Right atrium auricular region (tissue), 2 donors: ENCODE data around the gene TOMM40L. TPM values are rescaled to one million over a fixed set of nuclear protein-coding genes. Genes with fewer than 3 reads are reported as not detected.

Experiments
- DNase-seq: peaks from one replicate; pipeline ENCODE4 v3.0.0-alpha.2; 2019; ENCODE audit warnings: low spot score
- H3K27ac ChIP-seq, 2 donors: fragments of 200-600 bp; sonication (generic); 1 replicate in 1 of 2; 2 replicates in 1 of 2; pipeline ENCODE4 v1.5.1; 2016 to 2019
- H3K27me3 ChIP-seq, 2 donors: fragments of 200-600 bp; sonication (generic); one replicate each; pipeline versions ENCODE4 v1.5.1 to v1.6.0; 2017 to 2019
- H3K36me3 ChIP-seq: fragments of 200-600 bp; sonication (generic); one replicate; pipeline ENCODE4 v1.5.1; 2016
- H3K4me1 ChIP-seq, 2 donors: fragments of 200-600 bp; sonication (generic); one replicate each; pipeline versions ENCODE4 v1.5.1 to v1.6.0; 2017 to 2019
- H3K4me3 ChIP-seq, 2 donors: fragments of 200-600 bp; sonication (generic); 1 replicate in 1 of 2; 2 replicates in 1 of 2; pipeline ENCODE4 v1.5.1; 2017 to 2019; ENCODE audit warnings: mild to moderate bottlenecking in 1 of 2, moderate library complexity in 1 of 2
- H3K9me3 ChIP-seq, 2 donors: fragments of 200-600 bp; sonication (generic); one replicate each; pipeline ENCODE4 v1.5.1; 2019
- CTCF ChIP-seq, 2 donors: fragments of 200-600 bp; sonication (generic); IDR thresholded peaks; one replicate each; pipeline ENCODE4 v1.5.1; 2019; ENCODE audit warnings: antibody characterized with exemption in 2 of 2
- total RNA-seq, 2 donors: library from RNA; depleted of rRNA; stranded (reverse); fragments of >200 nt; gene quantifications; one replicate each; pipeline ENCODE4 v1.1.0, GENCODE V29; 2016

The TOMM40L gene
- total RNA-seq, 2 donors from 2014 or later, result 23.9 to 35.3 TPM

GRCh38 chr1:161189036-161189435, 36.8 kb upstream of the TOMM40L start:
- no peak for DNase-seq
- no peak for TF ChIP-seq CTCF (IDR thresholded peaks at IDR 0.05)
- peaks cover 0 to 43% of the 10 kb centered on the region in 2 donors for H3K4me1 ChIP-seq
- no peak overlapping the region for H3K4me3 ChIP-seq
- peaks cover 23% of the 10 kb centered on the region for H3K36me3 ChIP-seq
- H3K27ac ChIP-seq, result no peak overlapping the region
- no peaks in the 10 kb centered on the region for H3K27me3 ChIP-seq
- no peaks in the 10 kb centered on the region for H3K9me3 ChIP-seq

GRCh38 chr1:161190962-161191521, 34.8 kb upstream of the TOMM40L start:
- Histone ChIP-seq H3K4me3 (no peak overlapping the region), H3K27ac (no peak overlapping the region), H3K27me3 (no peaks in the 10 kb centered on the region), H3K36me3 (peaks cover 39% of the 10 kb centered on the region), H3K4me1 (peaks cover 0 to 34% of the 10 kb centered on the region in 2 donors), H3K9me3 (no peaks in the 10 kb centered on the region)
- no peak for DNase-seq
- TF ChIP-seq CTCF (IDR thresholded peaks at IDR 0.05), result no peak

- no peaks in the 10 kb centered on the region for H3K9me3 ChIP-seq
- H3K36me3 ChIP-seq, result peaks cover 45% of the 10 kb centered on the region
- no peak for DNase-seq
- no peak overlapping the region for H3K4me3 ChIP-seq
- no peak overlapping the region for H3K27ac ChIP-seq
- H3K27me3 ChIP-seq, result no peaks in the 10 kb centered on the region
- peaks cover 0 to 36% of the 10 kb centered on the region in 2 donors for H3K4me1 ChIP-seq
- no peak for TF ChIP-seq CTCF (IDR thresholded peaks at IDR 0.05)
These were observed 33.9 kb upstream of the TOMM40L start for GRCh38 chr1:161191971-161192370.

GRCh38 chr1:161192476-161193465, 33.1 kb upstream of the TOMM40L start:
- Histone ChIP-seq H3K36me3 (peaks cover 45% of the 10 kb centered on the region), H3K4me1 (peaks cover 0 to 44% of the 10 kb centered on the region in 2 donors), H3K27me3 (no peaks in the 10 kb centered on the region), H3K4me3 (no peak overlapping the region), H3K9me3 (no peaks in the 10 kb centered on the region), H3K27ac (peak overlapping the region; percentile 29 to 33)
- no peak for DNase-seq
- peak; percentile 78 to 91 for TF ChIP-seq CTCF (IDR thresholded peaks at IDR 0.05)

GRCh38 chr1:161193561-161194235, 32.2 kb upstream of the TOMM40L start:
- no peak for TF ChIP-seq CTCF (IDR thresholded peaks at IDR 0.05)
- H3K36me3 ChIP-seq, result peaks cover 45% of the 10 kb centered on the region
- peak overlapping the region; percentile 5 to 23 for H3K4me3 ChIP-seq
- no peak for DNase-seq
- H3K9me3 ChIP-seq, result no peaks in the 10 kb centered on the region
- H3K4me1 ChIP-seq, result peaks cover 0 to 53% of the 10 kb centered on the region in 2 donors
- H3K27me3 ChIP-seq, result no peaks in the 10 kb centered on the region
- peak overlapping the region; percentile 29 to 33 for H3K27ac ChIP-seq
